Measurements from ENCODE around the gene CYTL1. TPM values are rescaled to one million over a fixed set of nuclear protein-coding genes. Genes with fewer than 3 reads are reported as not detected.

Gene CYTL1
- total and polyA plus RNA-seq, 2 of the 4 experiments (the other 2 are of a cell fraction): 1.3 to 7.4 TPM

DNA sequence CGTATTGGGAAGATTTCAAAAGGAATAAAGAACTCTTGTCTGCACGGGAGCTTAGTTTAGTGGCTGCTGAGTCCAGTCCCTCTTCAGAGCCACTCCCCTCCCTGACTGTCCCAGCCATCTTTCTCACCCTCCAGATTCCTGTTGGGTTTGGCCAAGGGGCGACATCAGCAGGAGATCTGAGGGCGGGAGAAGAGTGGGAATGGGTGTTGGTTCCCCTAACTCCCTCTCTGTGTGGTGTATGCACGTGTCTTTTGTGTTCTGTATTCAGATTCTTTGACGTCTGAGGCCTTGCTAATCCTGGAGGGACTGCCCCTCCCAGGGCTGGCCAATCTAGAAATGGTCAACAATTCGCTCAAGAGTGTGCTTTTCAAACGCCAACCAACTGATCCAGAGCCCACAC, 37.4 kb downstream of the CYTL1 start:
- no peak for ATAC-seq (ENCODE audit: low read depth)
- no peak overlapping the region for H2AFZ ChIP-seq (replicated peaks; ENCODE audit: low read length, poor library complexity)
- 39% methylated on average over 2 of the region's 8 CpGs; no CpG with 5 or more reads in 1 of the 2 experiments for WGBS, 2 experiments (ENCODE audit: extremely low coverage in 2 of 2, insufficient read length in 1 of 2)

More for the DNA sequence above, 37.4 kb downstream of the CYTL1 start:
- H3K18ac ChIP-seq (ENCODE audit: low read depth, low read length): no peak overlapping the region
- no peak overlapping the region for H2AK9ac ChIP-seq (replicated peaks; ENCODE audit: low read depth, low read length, poor library complexity)
- no peak overlapping the region for H2BK20ac ChIP-seq (ENCODE audit: low read depth, low read length)
- no TSS peak for BruUV-seq (replicated peaks)
- no peaks in the 10 kb centered on the region for H3K9me1 ChIP-seq (ENCODE audit: insufficient read depth, low read length)
- H2BK5ac ChIP-seq (ENCODE audit: low read depth, low read length, poor library complexity, severe bottlenecking): no peak overlapping the region
- H3K4me2 ChIP-seq (ENCODE audit: low read depth, low read length): no peak overlapping the region
- H3K9ac ChIP-seq (ENCODE audit: low read depth, low read length): no peak overlapping the region
- dilution Hi-C loops (cut with HindIII; ENCODE audit: low sequenced_read_pairs, unreplicated experiment): no loop called here
- no peak overlapping the region for H3K4me3 ChIP-seq (ENCODE audit: insufficient read depth, low read depth, low read length)
- H3K56ac ChIP-seq (ENCODE audit: extremely low read depth, insufficient read depth, low read length): no peak overlapping the region
- H3K23ac ChIP-seq (ENCODE audit: low read depth, low read length): no peak overlapping the region
- H3K14ac ChIP-seq (replicated peaks; ENCODE audit: low read depth, low read length): no peak overlapping the region
- ChIA-PET CTCF (no interaction called here), POLR2A (ENCODE audit: unreplicated experiment) (no interaction called here)
- no peak overlapping the region for H3K27ac ChIP-seq (ENCODE audit: insufficient read depth, low read length)
- intact Hi-C loops (cut with micrococcal nuclease): no loop called here
- TF ChIP-seq SMC3 (IDR thresholded peaks at IDR 0.05; ENCODE audit: low read depth, low read length): no peak
- no peak for TF ChIP-seq BHLHE40 (IDR thresholded peaks at IDR 0.05; ENCODE audit: low read depth, low read length)
- TF ChIP-seq RCOR1 (IDR thresholded peaks at IDR 0.05; ENCODE audit: insufficient replicate concordance, low read length): no peak
- no peak for TF ChIP-seq RFX5 (IDR thresholded peaks at IDR 0.05; ENCODE audit: low read depth, low read length)
- no peak for TF ChIP-seq RAD21 (IDR thresholded peaks at IDR 0.05; ENCODE audit: low read length)
- no peak for TF ChIP-seq MAZ (IDR thresholded peaks at IDR 0.05; ENCODE audit: borderline replicate concordance, low read depth, low read length)
- no peak for TF ChIP-seq CHD1 (IDR thresholded peaks at IDR 0.05; ENCODE audit: low read depth, low read length)
- TF ChIP-seq FOS (IDR thresholded peaks at IDR 0.05; ENCODE audit: low read depth, low read length): no peak
- TF ChIP-seq, protein P1, sequence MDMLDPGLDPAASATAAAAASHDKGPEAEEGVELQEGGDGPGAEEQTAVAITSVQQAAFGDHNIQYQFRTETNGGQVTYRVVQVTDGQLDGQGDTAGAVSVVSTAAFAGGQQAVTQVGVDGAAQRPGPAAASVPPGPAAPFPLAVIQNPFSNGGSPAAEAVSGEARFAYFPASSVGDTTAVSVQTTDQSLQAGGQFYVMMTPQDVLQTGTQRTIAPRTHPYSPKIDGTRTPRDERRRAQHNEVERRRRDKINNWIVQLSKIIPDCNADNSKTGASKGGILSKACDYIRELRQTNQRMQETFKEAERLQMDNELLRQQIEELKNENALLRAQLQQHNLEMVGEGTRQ (IDR thresholded peaks at IDR 0.05; ENCODE audit: low read depth, low read length): no peak
- TF ChIP-seq POLR2A (IDR thresholded peaks at IDR 0.05; ENCODE audit: low read depth, low read length): no peak
- TF ChIP-seq MXI1 (IDR thresholded peaks at IDR 0.05; ENCODE audit: borderline replicate concordance, low read depth, low read length): no peak
- TF ChIP-seq, protein P2, sequence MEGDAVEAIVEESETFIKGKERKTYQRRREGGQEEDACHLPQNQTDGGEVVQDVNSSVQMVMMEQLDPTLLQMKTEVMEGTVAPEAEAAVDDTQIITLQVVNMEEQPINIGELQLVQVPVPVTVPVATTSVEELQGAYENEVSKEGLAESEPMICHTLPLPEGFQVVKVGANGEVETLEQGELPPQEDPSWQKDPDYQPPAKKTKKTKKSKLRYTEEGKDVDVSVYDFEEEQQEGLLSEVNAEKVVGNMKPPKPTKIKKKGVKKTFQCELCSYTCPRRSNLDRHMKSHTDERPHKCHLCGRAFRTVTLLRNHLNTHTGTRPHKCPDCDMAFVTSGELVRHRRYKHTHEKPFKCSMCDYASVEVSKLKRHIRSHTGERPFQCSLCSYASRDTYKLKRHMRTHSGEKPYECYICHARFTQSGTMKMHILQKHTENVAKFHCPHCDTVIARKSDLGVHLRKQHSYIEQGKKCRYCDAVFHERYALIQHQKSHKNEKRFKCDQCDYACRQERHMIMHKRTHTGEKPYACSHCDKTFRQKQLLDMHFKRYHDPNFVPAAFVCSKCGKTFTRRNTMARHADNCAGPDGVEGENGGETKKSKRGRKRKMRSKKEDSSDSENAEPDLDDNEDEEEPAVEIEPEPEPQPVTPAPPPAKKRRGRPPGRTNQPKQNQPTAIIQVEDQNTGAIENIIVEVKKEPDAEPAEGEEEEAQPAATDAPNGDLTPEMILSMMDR (conservative IDR thresholded peaks at IDR 0.05; ENCODE audit: low read depth, low read length): no peak
- TF ChIP-seq MAFK (IDR thresholded peaks at IDR 0.05; ENCODE audit: low read depth, low read length): no peak
- no peak for TF ChIP-seq ELK1 (IDR thresholded peaks at IDR 0.05; ENCODE audit: borderline replicate concordance, low read depth, low read length)
- TF ChIP-seq CEBPB (IDR thresholded peaks at IDR 0.05; ENCODE audit: low read depth, low read length): no peak
- TF ChIP-seq NFE2L2 (IDR thresholded peaks at IDR 0.05; ENCODE audit: low read depth, low read length): no peak
- no peak overlapping the region for H2AK5ac ChIP-seq (ENCODE audit: low read depth, low read length)
- no peaks in the 10 kb centered on the region for H3K79me1 ChIP-seq (ENCODE audit: low read depth in 1 of 2, low read length in 2 of 2)
- no peak overlapping the region for H3K4ac ChIP-seq (ENCODE audit: low read depth, low read length)
- in situ Hi-C loops (cut with MboI; ENCODE audit: low sequenced_read_pairs): no loop called here
- H4K91ac ChIP-seq (ENCODE audit: insufficient read depth, low read depth, low read length): no peak overlapping the region
- H3K4me1 ChIP-seq (ENCODE audit: control insufficient read depth, insufficient read depth, low read length): no peaks in the 10 kb centered on the region; the same call in 1 of the 2 replicates
- H2BK120ac ChIP-seq (ENCODE audit: low read depth, low read length): no peak overlapping the region
- peaks cover 14% of the 10 kb centered on the region for H3K27me3 ChIP-seq (ENCODE audit: control insufficient read depth, insufficient read depth, low read length)
- no peaks in the 10 kb centered on the region for H4K20me1 ChIP-seq (ENCODE audit: insufficient read depth, low read length)
- H3K36me3 ChIP-seq (ENCODE audit: control insufficient read depth, insufficient read depth, low read length): no peaks in the 10 kb centered on the region
- H4K8ac ChIP-seq (ENCODE audit: low read depth in 2 of 2, low read length in 2 of 2): no peak overlapping the region
- no peak overlapping the region for H2BK15ac ChIP-seq (ENCODE audit: low read depth, low read length)
- no peak overlapping the region for H4K5ac ChIP-seq (ENCODE audit: low read depth, low read length)
- no peaks in the 10 kb centered on the region for H3K9me3 ChIP-seq (ENCODE audit: control insufficient read depth, insufficient read depth, low read length)
- no peak for DNase-seq
